BE2C (cell line): ENCODE measurements around the gene GRIK1.

Experiments
- DNase-seq: peaks from one replicate; pipeline ENCODE4 v3.0.0-alpha.2; 2020
- H3K27me3 ChIP-seq: fragments of 250-450 bp; sonication (Bioruptor Pico); 2 replicates; pipeline ENCODE4 v1.5.1; 2020; ENCODE audit warnings: mild to moderate bottlenecking
- H3K36me3 ChIP-seq: fragments of 250-450 bp; sonication (Bioruptor Pico); 2 replicates; pipeline ENCODE4 v1.5.1; 2020; ENCODE audit warnings: mild to moderate bottlenecking
- H3K4me1 ChIP-seq: fragments of 250-450 bp; sonication (Bioruptor Pico); 2 replicates; pipeline ENCODE4 v1.5.1; 2020
- H3K4me3 ChIP-seq: 2 replicates; pipeline ENCODE4 v1.5.1; 2011; ENCODE audit warnings: low read depth, low read length
- H3K9me3 ChIP-seq: fragments of 250-450 bp; sonication (Bioruptor Pico); 2 replicates; pipeline ENCODE4 v1.5.1; 2020
- TF ChIP-seq, protein P1 (sequence below): IDR thresholded peaks from 2 replicates; pipeline ENCODE4 v1.5.1; 2012; ENCODE audit warnings: mild to moderate bottlenecking, low read depth, low read length

GRIK1 gene

DNA sequence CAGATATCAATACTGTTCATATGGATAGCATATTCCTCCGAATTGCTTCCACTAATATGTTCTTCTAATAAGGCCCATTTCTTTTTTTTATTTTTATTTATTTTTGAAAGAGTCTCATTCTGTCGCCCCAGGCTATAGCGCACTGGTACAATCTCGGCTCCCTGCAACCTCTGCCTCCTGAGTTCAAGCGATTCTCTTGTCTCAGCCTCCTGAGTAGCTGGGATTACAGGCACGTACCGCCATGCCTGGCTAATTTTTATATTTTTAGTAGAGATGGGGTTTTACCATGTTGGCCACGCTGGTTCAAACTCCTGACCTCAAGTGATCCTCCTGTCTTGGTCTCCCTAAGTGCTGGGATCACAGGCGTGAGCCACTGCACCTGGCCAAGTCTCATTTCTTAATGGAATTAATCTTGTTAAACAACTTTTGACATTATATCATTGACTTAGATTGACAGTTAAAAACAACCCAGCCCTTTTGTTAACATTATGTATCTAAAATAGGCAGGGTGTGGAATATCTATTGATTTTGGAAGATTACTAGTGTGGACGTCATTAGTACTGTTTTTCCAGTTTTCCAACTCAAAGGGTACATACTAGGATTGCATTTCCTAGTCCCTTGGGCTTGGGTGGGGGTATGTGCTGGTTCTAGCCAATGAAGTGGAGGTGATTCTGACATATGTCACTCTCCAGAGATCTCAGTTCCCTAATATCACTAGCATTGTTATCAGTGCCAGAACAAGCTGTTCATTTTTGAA lies 281.4 kb downstream of the GRIK1 start:
- DNase-seq: no peak
- no peaks in the 10 kb centered on the region for H3K27me3 ChIP-seq

DNA sequence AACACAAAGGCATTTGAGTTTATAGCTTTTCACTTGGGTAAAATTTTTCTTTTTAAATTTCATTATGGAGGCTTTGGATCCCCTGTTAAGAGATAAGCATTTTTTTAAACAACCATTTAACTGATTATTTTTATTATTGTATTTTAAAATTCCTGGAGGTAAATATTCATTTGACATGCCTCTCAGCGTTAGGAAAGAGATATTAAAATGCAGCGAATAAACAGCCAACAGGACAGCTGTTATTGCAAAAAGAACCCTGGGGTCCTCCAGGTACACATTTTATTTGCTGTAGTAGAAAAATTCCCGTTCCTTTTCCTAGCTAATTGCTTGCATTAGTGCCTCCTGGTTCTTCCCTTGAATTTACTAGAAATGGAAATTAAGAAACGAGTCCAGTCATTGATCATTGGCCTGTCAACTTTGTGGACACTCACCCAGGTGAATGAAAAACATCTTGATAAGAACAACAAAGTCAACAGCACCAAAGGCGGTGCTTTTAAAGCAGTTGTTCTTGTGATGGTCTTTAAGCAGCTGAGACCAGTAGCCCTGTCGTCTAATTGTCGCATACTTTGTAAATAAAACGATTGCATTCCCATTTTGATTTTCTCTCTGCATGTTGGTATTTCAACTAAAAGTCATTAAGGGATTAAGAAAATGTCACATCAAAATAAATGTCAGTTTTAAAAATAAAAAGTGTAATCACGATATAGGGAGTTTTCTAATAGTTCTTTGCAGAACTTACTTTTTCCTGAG lies 282.4 kb downstream of the GRIK1 start:
- Histone ChIP-seq H3K4me1 (no peaks in the 10 kb centered on the region), H3K4me3 (no peak overlapping the region), H3K9me3 (no peaks in the 10 kb centered on the region), H3K27me3 (no peaks in the 10 kb centered on the region), H3K36me3 (no peaks in the 10 kb centered on the region)
- TF ChIP-seq, protein P1, sequence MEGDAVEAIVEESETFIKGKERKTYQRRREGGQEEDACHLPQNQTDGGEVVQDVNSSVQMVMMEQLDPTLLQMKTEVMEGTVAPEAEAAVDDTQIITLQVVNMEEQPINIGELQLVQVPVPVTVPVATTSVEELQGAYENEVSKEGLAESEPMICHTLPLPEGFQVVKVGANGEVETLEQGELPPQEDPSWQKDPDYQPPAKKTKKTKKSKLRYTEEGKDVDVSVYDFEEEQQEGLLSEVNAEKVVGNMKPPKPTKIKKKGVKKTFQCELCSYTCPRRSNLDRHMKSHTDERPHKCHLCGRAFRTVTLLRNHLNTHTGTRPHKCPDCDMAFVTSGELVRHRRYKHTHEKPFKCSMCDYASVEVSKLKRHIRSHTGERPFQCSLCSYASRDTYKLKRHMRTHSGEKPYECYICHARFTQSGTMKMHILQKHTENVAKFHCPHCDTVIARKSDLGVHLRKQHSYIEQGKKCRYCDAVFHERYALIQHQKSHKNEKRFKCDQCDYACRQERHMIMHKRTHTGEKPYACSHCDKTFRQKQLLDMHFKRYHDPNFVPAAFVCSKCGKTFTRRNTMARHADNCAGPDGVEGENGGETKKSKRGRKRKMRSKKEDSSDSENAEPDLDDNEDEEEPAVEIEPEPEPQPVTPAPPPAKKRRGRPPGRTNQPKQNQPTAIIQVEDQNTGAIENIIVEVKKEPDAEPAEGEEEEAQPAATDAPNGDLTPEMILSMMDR: no peak
- no peak for DNase-seq

More for the DNA sequence above, 281.4 kb downstream of the GRIK1 start:
- H3K9me3 ChIP-seq: no peaks in the 10 kb centered on the region
- H3K4me1 ChIP-seq: no peaks in the 10 kb centered on the region
- H3K36me3 ChIP-seq: no peaks in the 10 kb centered on the region
- no peak overlapping the region for H3K4me3 ChIP-seq
- TF ChIP-seq, protein P1: no peak

GRCh38 chr21:29656504-29657239 lies 283.1 kb downstream of the GRIK1 start:
- Histone ChIP-seq H3K9me3 (no peaks in the 10 kb centered on the region), H3K4me3 (no peak overlapping the region), H3K4me1 (no peaks in the 10 kb centered on the region), H3K36me3 (no peaks in the 10 kb centered on the region), H3K27me3 (no peaks in the 10 kb centered on the region)
- no peak for DNase-seq
- TF ChIP-seq, protein P1: no peak

DNA sequence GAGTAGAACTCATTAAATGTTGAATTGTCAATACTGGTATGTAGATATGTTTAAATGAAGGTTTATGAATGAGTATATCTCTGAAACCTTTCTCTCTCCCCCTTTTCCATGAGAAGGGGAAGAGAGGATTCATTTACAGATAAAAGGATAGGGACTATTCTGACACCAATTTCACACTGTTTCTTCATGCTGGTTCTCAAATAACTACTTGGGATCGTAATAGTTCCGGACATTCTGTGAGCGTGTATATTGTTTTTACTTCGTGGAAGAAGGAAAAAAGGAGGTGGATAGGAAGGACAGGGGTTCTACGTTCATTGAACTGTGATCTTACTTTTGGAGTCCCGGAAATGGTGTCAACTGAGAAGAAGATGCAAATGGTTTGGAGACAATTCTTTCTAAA lies 284.2 kb downstream of the GRIK1 start:
- DNase-seq: no peak
- H3K36me3 ChIP-seq: no peaks in the 10 kb centered on the region
- H3K4me1 ChIP-seq: no peaks in the 10 kb centered on the region
- TF ChIP-seq, protein P1: no peak
- H3K9me3 ChIP-seq: no peaks in the 10 kb centered on the region
- no peak overlapping the region for H3K4me3 ChIP-seq
- H3K27me3 ChIP-seq: no peaks in the 10 kb centered on the region

DNA sequence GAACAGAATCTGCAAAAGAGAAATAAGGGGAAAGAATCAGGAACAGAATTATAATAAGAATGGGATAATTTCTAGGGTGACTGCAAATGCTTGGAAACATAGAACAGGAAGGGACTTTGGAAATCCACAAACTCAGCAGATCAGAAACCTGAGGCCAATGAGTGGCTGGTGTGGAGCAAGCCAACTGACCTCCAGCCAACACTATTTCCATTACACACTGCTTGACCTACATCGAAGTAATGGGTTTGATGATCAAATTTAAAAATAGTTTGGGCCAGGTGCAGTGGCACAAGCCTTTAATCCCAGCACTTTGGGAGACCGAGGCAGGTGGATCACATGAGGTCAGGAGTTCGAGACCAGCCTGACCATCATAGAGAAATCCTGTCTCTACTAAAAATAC lies 284.9 kb downstream of the GRIK1 start:
- Histone ChIP-seq H3K4me1 (no peaks in the 10 kb centered on the region), H3K9me3 (no peaks in the 10 kb centered on the region), H3K27me3 (no peaks in the 10 kb centered on the region), H3K36me3 (no peaks in the 10 kb centered on the region), H3K4me3 (no peak overlapping the region)
- TF ChIP-seq, protein P1: no peak
- no peak for DNase-seq

DNA sequence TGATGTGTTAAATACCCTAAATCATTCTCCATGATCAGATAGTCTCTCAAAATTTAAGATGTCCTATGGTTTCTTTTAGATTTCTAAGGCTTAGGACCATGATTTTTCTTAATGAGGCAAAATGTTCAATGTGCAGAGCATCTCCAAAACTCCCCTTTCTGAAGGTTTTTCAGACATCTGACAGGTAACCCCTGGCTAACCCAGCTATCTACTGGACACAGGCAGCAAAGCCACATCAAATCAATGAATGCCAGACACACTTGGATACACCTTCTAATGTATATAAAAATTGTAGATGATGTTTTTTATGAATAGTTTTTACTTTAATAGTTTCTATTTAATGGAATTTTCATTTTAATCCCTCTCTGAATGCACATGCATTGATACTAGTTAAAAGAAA lies 285.6 kb downstream of the GRIK1 start:
- DNase-seq: no peak
- TF ChIP-seq, protein P1: no peak

More for the DNA sequence above, 285.6 kb downstream of the GRIK1 start:
- no peak overlapping the region for H3K4me3 ChIP-seq
- H3K36me3 ChIP-seq: no peaks in the 10 kb centered on the region
- H3K4me1 ChIP-seq: no peaks in the 10 kb centered on the region
- H3K27me3 ChIP-seq: no peaks in the 10 kb centered on the region; the same call in 1 of the 2 replicates
- H3K9me3 ChIP-seq: no peaks in the 10 kb centered on the region
